ENCODE results near the gene E2F7.
"Not testable (repeated sequence)": the region's sequence is repeated elsewhere in the genome, so short reads cannot be mapped to it uniquely, and the experiment has no call there.

The E2F7 gene

GRCh38 chr12:77092227-77092626, 26.9 kb upstream of the E2F7 start:
- H3K9ac ChIP-seq (ENCODE audit: low read depth in 1 of 2, low read length in 2 of 2); H3K27ac ChIP-seq (ENCODE audit: low read depth in 2 of 2, low read length in 2 of 2); H3K9me3 ChIP-seq (ENCODE audit: control insufficient read depth in 2 of 2, low read length in 2 of 2); H3K4me3 ChIP-seq (ENCODE audit: low read length in 2 of 2); H3K4me1 ChIP-seq (ENCODE audit: control insufficient read depth in 2 of 2, insufficient read depth in 2 of 2, low read length in 2 of 2); H3K27me3 ChIP-seq (ENCODE audit: control insufficient read depth in 2 of 2, insufficient read depth in 2 of 2, low read length in 2 of 2); H3K36me3 ChIP-seq (ENCODE audit: control insufficient read depth in 2 of 2, insufficient read depth in 2 of 2, low read length in 2 of 2): not testable (repeated sequence)

GRCh38 chr12:77089686-77090220, 24.4 kb upstream of the E2F7 start:
- Histone ChIP-seq H3K9me3 (ENCODE audit: control insufficient read depth in 2 of 2, low read length in 2 of 2) (no peaks in the 10 kb centered on the region), H3K27ac (ENCODE audit: low read depth in 2 of 2, low read length in 2 of 2) (no peak overlapping the region), H3K9ac (ENCODE audit: low read depth in 1 of 2, low read length in 2 of 2) (no peak overlapping the region), H3K4me1 (ENCODE audit: control insufficient read depth in 2 of 2, insufficient read depth in 2 of 2, low read length in 2 of 2) (no peaks in the 10 kb centered on the region), H3K4me3 (ENCODE audit: low read length in 2 of 2) (no peak overlapping the region), H3K27me3 (ENCODE audit: control insufficient read depth in 2 of 2, insufficient read depth in 2 of 2, low read length in 2 of 2) (no peaks in the 10 kb centered on the region), H3K36me3 (ENCODE audit: control insufficient read depth in 2 of 2, insufficient read depth in 2 of 2, low read length in 2 of 2) (no peaks in the 10 kb centered on the region)

GRCh38 chr12:77087427-77087826, 22.1 kb upstream of the E2F7 start:
- Histone ChIP-seq H3K27me3 (ENCODE audit: control insufficient read depth in 2 of 2, insufficient read depth in 2 of 2, low read length in 2 of 2) (no peaks in the 10 kb centered on the region), H3K4me1 (ENCODE audit: control insufficient read depth in 2 of 2, insufficient read depth in 2 of 2, low read length in 2 of 2) (no peaks in the 10 kb centered on the region), H3K4me3 (ENCODE audit: low read length in 2 of 2) (no peak overlapping the region), H3K9me3 (ENCODE audit: control insufficient read depth in 2 of 2, low read length in 2 of 2) (no peaks in the 10 kb centered on the region), H3K9ac (ENCODE audit: low read depth in 1 of 2, low read length in 2 of 2) (no peak overlapping the region), H3K36me3 (ENCODE audit: control insufficient read depth in 2 of 2, insufficient read depth in 2 of 2, low read length in 2 of 2) (no peaks in the 10 kb centered on the region), H3K27ac (ENCODE audit: low read depth in 2 of 2, low read length in 2 of 2) (no peak overlapping the region)

- Histone ChIP-seq H3K9ac (ENCODE audit: low read depth in 1 of 2, low read length in 2 of 2) (no peak overlapping the region), H3K9me3 (ENCODE audit: control insufficient read depth in 2 of 2, low read length in 2 of 2) (no peaks in the 10 kb centered on the region)
Measured at GRCh38 chr12:77082021-77082420, 16.7 kb upstream of the E2F7 start.

GRCh38 chr12:77079631-77080030, 14.3 kb upstream of the E2F7 start:
- H3K27ac ChIP-seq (ENCODE audit: low read depth in 2 of 2, low read length in 2 of 2), result no peak overlapping the region
- H3K27me3 ChIP-seq (ENCODE audit: control insufficient read depth in 2 of 2, insufficient read depth in 2 of 2, low read length in 2 of 2), result no peaks in the 10 kb centered on the region
- no peaks in the 10 kb centered on the region for H3K4me1 ChIP-seq (ENCODE audit: control insufficient read depth in 2 of 2, insufficient read depth in 2 of 2, low read length in 2 of 2)
- no peaks in the 10 kb centered on the region for H3K36me3 ChIP-seq (ENCODE audit: control insufficient read depth in 2 of 2, insufficient read depth in 2 of 2, low read length in 2 of 2)
- no peak overlapping the region for H3K9ac ChIP-seq (ENCODE audit: low read depth in 1 of 2, low read length in 2 of 2)
- H3K4me3 ChIP-seq (ENCODE audit: low read length in 2 of 2), result no peak overlapping the region
- no peaks in the 10 kb centered on the region for H3K9me3 ChIP-seq (ENCODE audit: control insufficient read depth in 2 of 2, low read length in 2 of 2)

More at GRCh38 chr12:77082021-77082420, 16.7 kb upstream of the E2F7 start:
- no peak overlapping the region for H3K4me3 ChIP-seq (ENCODE audit: low read length in 2 of 2)
- no peaks in the 10 kb centered on the region for H3K27me3 ChIP-seq (ENCODE audit: control insufficient read depth in 2 of 2, insufficient read depth in 2 of 2, low read length in 2 of 2)
- no peaks in the 10 kb centered on the region for H3K4me1 ChIP-seq (ENCODE audit: control insufficient read depth in 2 of 2, insufficient read depth in 2 of 2, low read length in 2 of 2)
- H3K36me3 ChIP-seq (ENCODE audit: control insufficient read depth in 2 of 2, insufficient read depth in 2 of 2, low read length in 2 of 2), result no peaks in the 10 kb centered on the region
- H3K27ac ChIP-seq (ENCODE audit: low read depth in 2 of 2, low read length in 2 of 2), result no peak overlapping the region

- no peaks in the 10 kb centered on the region for H3K9me3 ChIP-seq (ENCODE audit: control insufficient read depth in 2 of 2, low read length in 2 of 2)
Measured at GRCh38 chr12:77078231-77078630, 12.9 kb upstream of the E2F7 start.

GRCh38 chr12:77076886-77077285, 11.5 kb upstream of the E2F7 start:
- H3K27me3 ChIP-seq (ENCODE audit: control insufficient read depth in 2 of 2, insufficient read depth in 2 of 2, low read length in 2 of 2), result no peaks in the 10 kb centered on the region
- H3K4me3 ChIP-seq (ENCODE audit: low read length in 2 of 2), result no peak overlapping the region
- H3K27ac ChIP-seq (ENCODE audit: low read depth in 2 of 2, low read length in 2 of 2), result no peak overlapping the region
- no peaks in the 10 kb centered on the region for H3K4me1 ChIP-seq (ENCODE audit: control insufficient read depth in 2 of 2, insufficient read depth in 2 of 2, low read length in 2 of 2)
- no peaks in the 10 kb centered on the region for H3K36me3 ChIP-seq (ENCODE audit: control insufficient read depth in 2 of 2, insufficient read depth in 2 of 2, low read length in 2 of 2)
- H3K9ac ChIP-seq (ENCODE audit: low read depth in 1 of 2, low read length in 2 of 2), result no peak overlapping the region
- H3K9me3 ChIP-seq (ENCODE audit: control insufficient read depth in 2 of 2, low read length in 2 of 2), result no peaks in the 10 kb centered on the region

More at GRCh38 chr12:77078231-77078630, 12.9 kb upstream of the E2F7 start:
- no peaks in the 10 kb centered on the region for H3K36me3 ChIP-seq (ENCODE audit: control insufficient read depth in 2 of 2, insufficient read depth in 2 of 2, low read length in 2 of 2)
- H3K9ac ChIP-seq (ENCODE audit: low read depth in 1 of 2, low read length in 2 of 2), result no peak overlapping the region
- no peaks in the 10 kb centered on the region for H3K27me3 ChIP-seq (ENCODE audit: control insufficient read depth in 2 of 2, insufficient read depth in 2 of 2, low read length in 2 of 2)
- H3K27ac ChIP-seq (ENCODE audit: low read depth in 2 of 2, low read length in 2 of 2), result no peak overlapping the region
- no peak overlapping the region for H3K4me3 ChIP-seq (ENCODE audit: low read length in 2 of 2)
- no peaks in the 10 kb centered on the region for H3K4me1 ChIP-seq (ENCODE audit: control insufficient read depth in 2 of 2, insufficient read depth in 2 of 2, low read length in 2 of 2)

- not testable (repeated sequence) for H3K27me3 ChIP-seq (ENCODE audit: control insufficient read depth in 2 of 2, insufficient read depth in 2 of 2, low read length in 2 of 2); H3K4me1 ChIP-seq (ENCODE audit: control insufficient read depth in 2 of 2, insufficient read depth in 2 of 2, low read length in 2 of 2); H3K9me3 ChIP-seq (ENCODE audit: control insufficient read depth in 2 of 2, low read length in 2 of 2); H3K4me3 ChIP-seq (ENCODE audit: low read length in 2 of 2); H3K27ac ChIP-seq (ENCODE audit: low read depth in 2 of 2, low read length in 2 of 2); H3K9ac ChIP-seq (ENCODE audit: low read depth in 1 of 2, low read length in 2 of 2); H3K36me3 ChIP-seq (ENCODE audit: control insufficient read depth in 2 of 2, insufficient read depth in 2 of 2, low read length in 2 of 2)
Measured at GRCh38 chr12:77073894-77074293, 8.5 kb upstream of the E2F7 start.

- Histone ChIP-seq H3K27ac (ENCODE audit: low read depth in 2 of 2, low read length in 2 of 2) (no peak overlapping the region), H3K4me3 (ENCODE audit: low read length in 2 of 2) (no peak overlapping the region), H3K36me3 (ENCODE audit: control insufficient read depth in 2 of 2, insufficient read depth in 2 of 2, low read length in 2 of 2) (no peaks in the 10 kb centered on the region), H3K27me3 (ENCODE audit: control insufficient read depth in 2 of 2, insufficient read depth in 2 of 2, low read length in 2 of 2) (no peaks in the 10 kb centered on the region), H3K9ac (ENCODE audit: low read depth in 1 of 2, low read length in 2 of 2) (no peak overlapping the region), H3K9me3 (ENCODE audit: control insufficient read depth in 2 of 2, low read length in 2 of 2) (no peaks in the 10 kb centered on the region), H3K4me1 (ENCODE audit: control insufficient read depth in 2 of 2, insufficient read depth in 2 of 2, low read length in 2 of 2) (no peaks in the 10 kb centered on the region)
Measured at GRCh38 chr12:77072833-77073495, 7.6 kb upstream of the E2F7 start.

GRCh38 chr12:77070800-77071449, 5.6 kb upstream of the E2F7 start:
- no peaks in the 10 kb centered on the region for H3K27me3 ChIP-seq (ENCODE audit: control insufficient read depth in 2 of 2, insufficient read depth in 2 of 2, low read length in 2 of 2)
- H3K36me3 ChIP-seq (ENCODE audit: control insufficient read depth in 2 of 2, insufficient read depth in 2 of 2, low read length in 2 of 2), result no peaks in the 10 kb centered on the region
- H3K4me1 ChIP-seq (ENCODE audit: control insufficient read depth in 2 of 2, insufficient read depth in 2 of 2, low read length in 2 of 2), result no peaks in the 10 kb centered on the region
- H3K27ac ChIP-seq (ENCODE audit: low read depth in 2 of 2, low read length in 2 of 2), result no peak overlapping the region
- no peak overlapping the region for H3K4me3 ChIP-seq (ENCODE audit: low read length in 2 of 2)
- no peaks in the 10 kb centered on the region for H3K9me3 ChIP-seq (ENCODE audit: control insufficient read depth in 2 of 2, low read length in 2 of 2)
- no peak overlapping the region for H3K9ac ChIP-seq (ENCODE audit: low read depth in 1 of 2, low read length in 2 of 2)

All from mucosa of rectum (tissue), 2 donors.